22Rv1 (cell line): ENCODE data around the gene CDHR3.

Source experiments
- ZFX ChIP-seq: fragments of 450-650 bp; IDR thresholded peaks from 2 replicates; pipeline ENCODE4 v1.6.1; 2017; ENCODE audit warnings: antibody characterized with exemption, borderline replicate concordance
- TF ChIP-seq, protein P1 (sequence below): fragments of 450-650 bp; IDR thresholded peaks from 2 replicates; pipeline ENCODE4 v1.5.1; 2017; ENCODE audit warnings: mild to moderate bottlenecking

DNA sequence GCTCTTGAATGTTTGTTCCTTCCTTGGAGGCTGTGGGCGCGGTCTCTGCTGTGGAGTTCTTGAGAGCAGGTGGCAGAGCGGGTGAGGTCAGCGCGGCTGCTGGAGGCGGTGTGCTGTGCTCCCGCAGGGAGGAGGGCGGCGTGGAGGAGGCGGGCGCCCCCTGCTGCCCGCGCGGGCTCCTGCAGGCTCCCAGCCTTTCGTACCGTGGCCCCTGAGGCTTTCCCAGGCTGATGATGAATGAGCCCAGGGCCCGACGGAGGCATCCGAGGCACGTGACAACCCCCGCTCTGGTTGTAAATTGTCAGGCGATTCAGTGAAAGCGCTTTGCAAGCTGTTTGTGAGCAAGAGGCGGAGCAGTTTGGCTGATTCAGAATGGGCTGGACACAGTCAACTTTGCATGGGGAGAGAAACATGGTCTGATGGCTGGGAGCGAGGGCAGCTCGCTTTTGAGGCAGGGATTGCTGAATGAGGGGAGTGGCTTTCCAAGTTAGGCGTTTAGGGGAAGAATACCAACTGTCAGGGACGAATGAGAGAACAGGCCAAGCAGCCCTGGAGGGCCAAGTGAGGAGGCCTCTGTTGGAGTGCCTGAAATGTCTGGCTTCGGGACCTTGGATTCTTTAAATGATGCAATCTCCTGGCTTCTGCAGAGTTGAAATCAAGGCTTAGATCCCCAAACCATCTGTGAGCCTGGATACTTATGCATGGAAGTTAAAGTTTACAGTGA, 46.6 kb downstream of the CDHR3 start:
- TF ChIP-seq, protein P1, sequence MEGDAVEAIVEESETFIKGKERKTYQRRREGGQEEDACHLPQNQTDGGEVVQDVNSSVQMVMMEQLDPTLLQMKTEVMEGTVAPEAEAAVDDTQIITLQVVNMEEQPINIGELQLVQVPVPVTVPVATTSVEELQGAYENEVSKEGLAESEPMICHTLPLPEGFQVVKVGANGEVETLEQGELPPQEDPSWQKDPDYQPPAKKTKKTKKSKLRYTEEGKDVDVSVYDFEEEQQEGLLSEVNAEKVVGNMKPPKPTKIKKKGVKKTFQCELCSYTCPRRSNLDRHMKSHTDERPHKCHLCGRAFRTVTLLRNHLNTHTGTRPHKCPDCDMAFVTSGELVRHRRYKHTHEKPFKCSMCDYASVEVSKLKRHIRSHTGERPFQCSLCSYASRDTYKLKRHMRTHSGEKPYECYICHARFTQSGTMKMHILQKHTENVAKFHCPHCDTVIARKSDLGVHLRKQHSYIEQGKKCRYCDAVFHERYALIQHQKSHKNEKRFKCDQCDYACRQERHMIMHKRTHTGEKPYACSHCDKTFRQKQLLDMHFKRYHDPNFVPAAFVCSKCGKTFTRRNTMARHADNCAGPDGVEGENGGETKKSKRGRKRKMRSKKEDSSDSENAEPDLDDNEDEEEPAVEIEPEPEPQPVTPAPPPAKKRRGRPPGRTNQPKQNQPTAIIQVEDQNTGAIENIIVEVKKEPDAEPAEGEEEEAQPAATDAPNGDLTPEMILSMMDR: peak; percentile 100
- TF ChIP-seq ZFX: no peak
